H1 (cell line): Measurements from ENCODE around the gene RAD23B. TPM values are rescaled to one million over a fixed set of nuclear protein-coding genes. Genes with fewer than 3 reads are reported as not detected.
A peak's percentile ranks its signal among the peaks of the same experiment; 100 is the strongest.

ENCODE experiments used
- BRCA1 ChIP-seq: IDR thresholded peaks from 2 replicates; pipeline ENCODE4 v1.6.1; 2012; ENCODE audit warnings: low read depth, low read length, improper control_type of control experiment
- FOSL1 ChIP-seq: IDR thresholded peaks from 2 replicates; pipeline ENCODE4 v1.6.1; 2011; ENCODE audit warnings: mild to moderate bottlenecking, low read depth, low read length, moderate library complexity; ENCODE audit not compliant: insufficient read depth
- KDM1A ChIP-seq: fragments of 200-600, 300-600 bp; sonication (generic); IDR thresholded peaks from 2 replicates; pipeline ENCODE4 v1.7.1; 2016; ENCODE audit warnings: mild to moderate bottlenecking, low read length, borderline replicate concordance
- KDM4A ChIP-seq: IDR thresholded peaks from one replicate; pipeline ENCODE4 v1.7.1; 2012; ENCODE audit warnings: low read depth, mild to moderate bottlenecking, moderate library complexity, low read length, inconsistent platforms; ENCODE audit not compliant: severe bottlenecking
- POLR2AphosphoS5 ChIP-seq: IDR thresholded peaks from 2 replicates; pipeline ENCODE4 v1.6.1; 2011; ENCODE audit warnings: low read depth, low read length
- YY1 ChIP-seq: IDR thresholded peaks from 2 replicates; pipeline ENCODE4 v1.6.1; 2011; ENCODE audit warnings: low read depth, mild to moderate bottlenecking, low read length
- polyA plus RNA-seq, 7 experiments: library from polyadenylated mRNA; depleted of rRNA in 3 of 7; stranded (reverse) in 5 of 7; unstranded in 2 of 7; fragments of >200 nt in 5 of 7; fragments of 200-250 nt in 2 of 7; gene quantifications; 1 replicate in 5 of 7; 2 replicates in 1 of 7; 4 replicates in 1 of 7; pipeline versions ENCODE4 v1.2.1 to v1.2.3, GENCODE V29; 2011 to 2013; ENCODE audit warnings: missing spikeins in 2 of 7, mixed read lengths in 2 of 7
- total RNA-seq: library from RNA; stranded (reverse); fragmentation: NEBNext Ultra II Directional; extraction: Animal tissue kit (Norgen Biotek cat#: 25700); gene quantifications from 2 replicates; pipeline ENCODE4 v1.2.1, GENCODE V29; 2021

The RAD23B gene
- total and polyA plus RNA-seq, 2 of the 8 experiments (the other 6 are each of a cell fraction or from before 2014, with no cell fraction given): 97.1 to 165 TPM

GRCh38 chr9:107282759-107283622, at the start of gene RAD23B (continued):
- TF ChIP-seq YY1 (peak; percentile 82), POLR2AphosphoS5 (peak; percentile 94), FOSL1 (no peak), KDM1A (peak; percentile 70; the same call in 1 of the 2 replicates), BRCA1 (peak; percentile 56), KDM4A (peak; percentile 27)
